Urothelium cell line (cell line): ENCODE measurements around the gene PSMB2.

Experiments used
- DNase-seq: peaks from one replicate; pipeline ENCODE4 v3.0.0; 2011; ENCODE audit warnings: low spot score, mixed read lengths
- FAIRE-seq: peaks from 2 replicates; lab custom pipeline; 2011; peaks lifted over from hg19 to GRCh38; lab: Jason Lieb, UNC

PSMB2 gene

GRCh38 chr1:35558374-35559316, 82.7 kb downstream of the PSMB2 start:
- no peak for DNase-seq
- no peak for FAIRE-seq

GRCh38 chr1:35557611-35558373, 83.5 kb downstream of the PSMB2 start, which contains the start of gene NCDN:
TSS of gene NCDN (plus strand) at chr1:35557799. CDS start at chr1:35558191, 392 bp downstream.
- FAIRE-seq: peak; percentile 94
- peak; percentile 98 for DNase-seq

DNA sequence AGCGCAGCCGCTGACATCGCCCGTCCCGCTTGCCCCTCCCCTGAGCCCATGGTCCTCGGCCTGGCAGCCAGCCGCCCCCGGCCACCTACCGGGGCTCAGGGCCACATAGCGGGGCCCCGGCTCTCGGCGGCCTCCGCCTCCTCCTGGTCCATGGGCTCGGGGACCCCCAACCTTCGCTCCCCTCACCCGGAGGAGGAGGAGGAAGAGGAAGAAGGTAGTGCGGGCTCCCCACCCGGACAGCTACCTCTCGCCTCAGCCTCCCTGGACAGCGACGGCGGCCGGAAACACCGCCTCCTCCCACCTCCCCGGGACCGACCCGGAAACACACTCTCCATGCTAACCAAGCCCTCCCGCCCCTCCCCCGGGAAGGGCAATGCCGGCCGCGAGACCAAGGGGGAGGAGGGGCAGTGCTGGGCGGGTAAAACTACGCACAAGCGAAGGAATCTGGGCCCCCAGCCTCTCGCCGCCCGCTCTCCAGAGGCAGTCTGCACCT, 84.2 kb downstream of the PSMB2 start, which contains the start of gene KIAA0319L:
Gene KIAA0319L (minus strand): TSS at position 286 of the 493 bp plus-strand sequence. CDS start 2,912 bp downstream, outside the sequence.
- DNase-seq (peak; percentile 93), FAIRE-seq (no peak)

DNA sequence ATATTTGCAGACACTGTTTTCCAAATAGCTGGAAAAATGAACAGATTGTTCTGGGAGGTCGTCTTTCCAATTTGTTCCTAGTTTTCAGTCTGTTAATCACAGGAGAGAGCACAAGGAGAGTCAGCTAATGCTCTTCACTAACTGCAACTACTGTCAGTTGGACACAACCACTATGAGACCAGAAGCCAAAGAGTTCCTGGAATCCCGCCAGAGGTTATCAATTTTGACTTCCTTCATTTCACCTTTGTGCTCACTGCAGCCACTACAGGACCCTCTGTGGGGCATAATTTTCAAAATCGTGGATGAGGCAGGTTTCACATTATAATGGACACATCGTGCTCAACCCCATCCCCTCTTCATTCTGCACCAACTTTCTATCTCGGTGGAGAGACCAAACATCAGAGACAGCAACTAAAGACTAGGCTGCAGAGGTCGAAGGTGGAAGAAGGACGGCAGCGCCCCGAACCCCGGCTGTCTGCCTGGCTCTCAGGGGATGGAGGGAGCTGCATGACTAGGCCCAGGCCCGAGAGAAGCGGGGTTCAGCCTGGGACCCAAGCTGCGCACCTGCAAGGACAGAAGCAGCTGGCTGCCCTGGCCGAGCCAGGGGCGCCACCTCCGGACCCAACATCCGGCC, 84.7 kb downstream of the PSMB2 start:
- FAIRE-seq (no peak), DNase-seq (no peak)

DNA sequence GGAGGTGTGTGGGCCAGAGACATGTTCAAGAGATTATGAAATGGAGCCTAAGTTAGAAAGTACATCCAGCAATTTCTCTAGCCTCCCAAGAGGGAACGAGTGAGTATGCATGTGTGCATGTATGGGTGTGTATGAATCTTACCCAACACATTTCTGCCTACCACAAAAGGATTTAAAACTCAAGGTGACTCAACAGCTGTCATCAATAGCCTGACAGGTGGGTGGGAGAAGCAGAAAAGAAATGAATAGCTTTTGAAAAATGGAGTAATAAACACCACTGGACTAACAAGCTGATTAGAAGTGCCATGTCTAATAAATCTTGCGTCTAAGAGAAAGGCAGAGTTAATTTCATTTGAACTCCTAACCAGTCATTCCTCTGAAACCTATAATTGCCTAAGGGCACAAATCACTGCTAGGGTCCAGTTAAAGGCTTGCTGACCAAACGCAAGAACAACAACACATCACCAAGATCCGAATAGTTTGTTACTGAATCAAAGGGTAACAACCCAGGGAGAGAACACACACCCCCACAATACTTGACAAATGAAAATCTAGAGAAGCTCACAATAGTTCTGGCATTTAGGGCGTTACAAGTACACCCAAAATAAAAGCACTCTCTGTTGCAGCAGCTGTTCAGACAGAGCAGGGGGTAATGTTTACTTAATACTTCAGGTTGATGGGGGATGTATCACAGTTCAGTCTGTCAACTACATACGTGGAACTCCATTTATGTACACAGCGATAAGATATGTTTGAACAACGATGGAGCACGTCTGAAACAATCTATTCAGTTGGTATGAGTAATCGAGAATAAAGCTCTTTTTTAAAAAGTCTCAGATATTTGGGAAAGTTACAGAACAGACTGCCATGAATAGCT, 85.5 kb downstream of the PSMB2 start:
- DNase-seq: no peak
- no peak for FAIRE-seq

DNA sequence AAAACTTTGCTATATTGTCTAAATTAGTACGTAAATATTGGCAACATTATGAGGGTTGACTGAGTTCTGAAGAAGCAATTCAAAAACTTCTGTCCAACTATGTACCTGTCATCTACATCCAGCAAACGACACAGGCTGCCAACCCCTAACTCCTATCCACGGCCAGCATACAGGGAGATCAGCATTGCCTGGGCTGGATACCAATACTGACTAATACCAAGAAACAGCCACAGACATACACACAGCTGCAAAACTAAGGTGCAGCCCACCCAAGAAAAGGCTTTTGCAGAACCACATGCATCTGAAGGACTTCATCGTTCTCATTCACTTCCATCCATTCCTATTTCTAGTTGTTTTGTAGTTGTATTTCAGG, 86.1 kb downstream of the PSMB2 start:
- no peak for FAIRE-seq
- no peak for DNase-seq

GRCh38 chr1:35554266-35555211, 86.8 kb downstream of the PSMB2 start:
- FAIRE-seq (no peak), DNase-seq (no peak)

GRCh38 chr1:35553851-35554250, 87.5 kb downstream of the PSMB2 start:
- no peak for FAIRE-seq
- no peak for DNase-seq
